Testis (tissue), 3 donors: Measurements from ENCODE around the gene NOTO. TPM values are rescaled to one million over a fixed set of nuclear protein-coding genes. Genes with fewer than 3 reads are reported as not detected.

ENCODE experiments used
- DNase-seq: peaks from one replicate; pipeline ENCODE4 v3.0.0-alpha.2; 2019
- H3K27ac ChIP-seq, 2 donors: fragments of 200-600 bp; sonication (generic); one replicate each; pipeline ENCODE4 v1.5.1; 2019
- H3K27me3 ChIP-seq: fragments of 200-600 bp; sonication (generic); one replicate; pipeline ENCODE4 v1.5.1; 2019
- H3K36me3 ChIP-seq: fragments of 200-600 bp; sonication (generic); one replicate; pipeline ENCODE4 v1.5.1; 2017; ENCODE audit warnings: low read depth; ENCODE audit errors: missing control alignments
- H3K4me1 ChIP-seq: fragments of 200-600 bp; sonication (generic); one replicate; pipeline ENCODE4 v1.5.1; 2019
- H3K4me3 ChIP-seq, 2 donors: fragments of 200-600 bp; sonication (generic); one replicate each; pipeline ENCODE4 v1.5.1; 2017 to 2019
- H3K9me3 ChIP-seq: fragments of 200-600 bp; sonication (generic); one replicate; pipeline ENCODE4 v1.5.1; 2017
- POLR2A ChIP-seq: fragments of 450-650 bp; IDR thresholded peaks from one replicate; pipeline ENCODE4 v1.6.1; 2017; ENCODE audit warnings: antibody characterized with exemption, mild to moderate bottlenecking, moderate library complexity
- WGBS, 2 donors: methylation state at CpG; one replicate each; pipeline ENCODE4 v1.1.5; 2018; 5-methylcytosine and 5-hydroxymethylcytosine counted together
- intact Hi-C: fragments of 100-400 bp; cut with DNase I; formaldehyde crosslinking; loops from one replicate; pipeline ENCODE4 v1.15.1; 2023; ENCODE audit warnings: low total_unique reads
- polyA plus RNA-seq: library from polyadenylated mRNA; stranded (reverse); fragments of 350-450 nt; fragmentation: Illumina TruSeq; extraction: RNeasy Lipid Tissue Mini Kit (QIAGEN cat#74804); gene quantifications from one replicate; pipeline ENCODE4 v1.2.3, GENCODE V29; 2014; ENCODE audit warnings: low read depth, low replicate concordance; ENCODE audit not compliant: insufficient read depth
- total RNA-seq, 2 donors: library from RNA; depleted of rRNA; stranded (reverse); fragments of >200 nt; gene quantifications; one replicate each; pipeline ENCODE4 v1.2.3, GENCODE V29; 2016
- TF ChIP-seq, protein P1 (sequence below), 3 experiments: fragments of 450-650 bp in 2 of 3; fragments of 200-600 bp in 1 of 3; sonication (generic) in 1 of 3; IDR thresholded peaks; one replicate each; pipeline ENCODE4 v1.5.1; 2016 to 2019; ENCODE audit warnings: antibody characterized with exemption in 3 of 3, mild to moderate bottlenecking in 2 of 3, moderate library complexity in 1 of 3

The NOTO gene
- total and polyA plus RNA-seq, 3 donors from 2014 or later = 0.37 to 0.63 TPM; not detected in 1

DNA sequence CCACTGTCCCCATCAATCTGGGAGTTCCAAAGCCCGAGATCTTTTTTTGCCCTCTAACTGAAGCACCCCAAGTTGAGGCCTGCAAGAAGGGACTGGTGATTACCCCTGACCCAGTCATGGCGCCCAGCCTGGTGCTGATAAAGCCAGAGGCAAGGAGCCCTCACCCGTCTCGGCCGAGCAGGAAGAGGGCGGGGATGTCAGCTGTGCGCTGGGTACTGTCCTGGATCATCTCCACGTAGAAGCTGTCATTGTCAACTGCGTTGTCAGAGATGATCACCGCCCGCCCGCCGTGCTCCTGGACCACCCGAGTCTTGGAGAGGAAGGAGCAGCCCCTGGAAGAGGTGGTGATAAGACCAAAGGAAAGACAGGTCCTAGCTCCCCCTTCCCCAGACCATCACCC lies 26.3 kb downstream of the NOTO start:
- Histone ChIP-seq H3K4me3 (no peak overlapping the region), H3K27ac (no peak overlapping the region), H3K36me3 (no peaks in the 10 kb centered on the region), H3K4me1 (peaks cover 5% of the 10 kb centered on the region), H3K9me3 (no peaks in the 10 kb centered on the region), H3K27me3 (no peaks in the 10 kb centered on the region)
- intact Hi-C loops = no loop called here
- 77 to 82% methylated on average over 9 to 14 of the region's 14 CpGs for WGBS, 2 donors
- no peak for TF ChIP-seq POLR2A
- TF ChIP-seq, protein P1, sequence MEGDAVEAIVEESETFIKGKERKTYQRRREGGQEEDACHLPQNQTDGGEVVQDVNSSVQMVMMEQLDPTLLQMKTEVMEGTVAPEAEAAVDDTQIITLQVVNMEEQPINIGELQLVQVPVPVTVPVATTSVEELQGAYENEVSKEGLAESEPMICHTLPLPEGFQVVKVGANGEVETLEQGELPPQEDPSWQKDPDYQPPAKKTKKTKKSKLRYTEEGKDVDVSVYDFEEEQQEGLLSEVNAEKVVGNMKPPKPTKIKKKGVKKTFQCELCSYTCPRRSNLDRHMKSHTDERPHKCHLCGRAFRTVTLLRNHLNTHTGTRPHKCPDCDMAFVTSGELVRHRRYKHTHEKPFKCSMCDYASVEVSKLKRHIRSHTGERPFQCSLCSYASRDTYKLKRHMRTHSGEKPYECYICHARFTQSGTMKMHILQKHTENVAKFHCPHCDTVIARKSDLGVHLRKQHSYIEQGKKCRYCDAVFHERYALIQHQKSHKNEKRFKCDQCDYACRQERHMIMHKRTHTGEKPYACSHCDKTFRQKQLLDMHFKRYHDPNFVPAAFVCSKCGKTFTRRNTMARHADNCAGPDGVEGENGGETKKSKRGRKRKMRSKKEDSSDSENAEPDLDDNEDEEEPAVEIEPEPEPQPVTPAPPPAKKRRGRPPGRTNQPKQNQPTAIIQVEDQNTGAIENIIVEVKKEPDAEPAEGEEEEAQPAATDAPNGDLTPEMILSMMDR (IDR thresholded peaks at IDR 0.05) = no peak
- no peak for DNase-seq

DNA sequence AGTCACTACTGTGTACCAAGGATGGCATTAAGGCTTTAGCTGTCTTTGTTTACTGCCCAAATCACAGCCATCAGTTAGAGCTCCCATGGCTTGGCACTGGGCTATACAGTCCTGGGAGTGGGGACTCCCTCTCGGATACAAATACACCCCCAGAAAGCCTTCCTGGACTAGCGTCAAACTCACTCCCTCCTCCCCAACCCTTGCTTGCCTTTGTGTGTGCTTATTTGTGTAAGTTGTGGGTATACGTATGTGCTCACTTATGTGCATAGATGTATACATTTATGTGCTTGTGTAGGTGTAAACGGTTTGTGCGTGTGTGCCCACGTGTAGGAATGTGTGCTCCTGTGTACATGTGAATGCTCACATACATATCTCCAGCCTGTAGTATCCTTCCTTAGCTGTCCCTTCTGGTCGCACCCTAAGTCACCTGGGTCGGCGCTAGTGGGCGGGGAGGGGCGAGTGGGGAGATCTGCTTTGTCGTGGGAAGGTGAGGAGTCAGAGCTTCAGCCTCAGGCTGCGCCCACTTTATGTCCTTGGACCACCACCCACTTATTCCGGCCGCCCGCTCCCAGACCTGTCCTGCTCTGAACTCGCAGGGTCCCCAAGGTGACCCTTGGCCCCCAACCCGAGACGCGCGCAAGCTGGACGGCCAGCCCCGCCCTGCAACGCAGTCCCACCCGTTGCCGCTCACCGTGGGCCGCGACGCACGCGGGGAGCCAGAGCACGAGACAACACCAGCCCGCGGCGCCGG lies 30.2 kb downstream of the NOTO start:
- Histone ChIP-seq H3K9me3 (no peaks in the 10 kb centered on the region), H3K27me3 (no peaks in the 10 kb centered on the region), H3K27ac (no peak overlapping the region), H3K4me3 (peak overlapping the region; percentile 73 to 97), H3K36me3 (no peaks in the 10 kb centered on the region), H3K4me1 (peaks cover 26% of the 10 kb centered on the region)
- peak; percentile 27 for DNase-seq
- intact Hi-C loops = no loop called here
- 1% methylated on average over 8 to 36 of the region's 37 CpGs for WGBS, 2 donors
- TF ChIP-seq, protein P1 (IDR thresholded peaks at IDR 0.05) = no peak
- TF ChIP-seq POLR2A = no peak

DNA sequence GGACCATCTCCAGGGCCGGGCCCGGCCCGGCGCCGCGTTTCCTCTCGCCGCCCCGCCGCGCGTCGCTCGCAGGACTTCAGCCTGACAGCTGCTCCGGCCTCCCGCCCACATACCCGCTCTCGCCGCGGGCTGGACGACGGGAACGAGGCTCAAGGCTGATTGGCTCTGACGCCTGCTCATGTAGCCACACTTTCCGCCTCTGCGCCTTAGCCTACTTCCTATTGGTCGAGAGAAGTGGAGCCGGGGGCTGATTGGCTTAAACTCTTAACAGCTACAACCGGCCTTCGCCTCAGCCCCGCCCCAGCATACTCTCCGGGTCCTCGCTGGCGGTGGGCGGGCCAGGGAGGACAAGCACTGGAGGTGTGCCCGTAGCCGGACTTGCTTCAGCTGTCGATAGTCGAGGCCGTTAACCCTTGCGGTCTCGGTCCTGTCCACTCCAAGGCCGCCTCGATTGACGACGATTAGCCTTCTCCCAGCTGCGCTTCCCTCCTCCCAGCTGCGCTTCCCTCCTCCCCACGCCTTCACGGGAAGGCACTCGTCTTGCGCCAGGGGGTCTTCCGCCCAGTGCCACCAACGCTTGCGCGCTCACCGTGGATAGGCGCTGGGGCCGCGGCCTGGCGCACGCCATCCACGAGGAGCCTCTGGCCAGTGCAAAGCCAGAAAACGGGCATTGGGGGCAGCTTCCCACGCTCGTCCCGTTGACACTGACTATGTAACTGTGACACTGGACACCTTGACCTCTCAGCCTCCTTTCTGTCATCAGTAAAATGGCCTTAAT lies 31.0 kb downstream of the NOTO start, which contains the start of gene PRADC1:
PRADC1 (minus strand) TSS at position 86 of the 778 bp plus-strand sequence; CDS start at position 7, 79 bp downstream.
- 0% methylated on average over 32 to 66 of the region's 67 CpGs for whole genome bisulfite sequencing, 2 donors
- Histone ChIP-seq H3K4me1 (peaks cover 26% of the 10 kb centered on the region), H3K27ac (peak within 1 kb of the TSS; percentile 89 to 98), H3K4me3 (peak within 1 kb of the TSS; percentile 73 to 97), H3K36me3 (no peaks in the 10 kb centered on the region), H3K9me3 (no peaks in the 10 kb centered on the region), H3K27me3 (no peaks in the 10 kb centered on the region)
- DNase-seq = peak; percentile 100
- intact Hi-C loops = no loop called here
- TF ChIP-seq, protein P1 (IDR thresholded peaks at IDR 0.05) = no peak
- no peak for TF ChIP-seq POLR2A

DNA sequence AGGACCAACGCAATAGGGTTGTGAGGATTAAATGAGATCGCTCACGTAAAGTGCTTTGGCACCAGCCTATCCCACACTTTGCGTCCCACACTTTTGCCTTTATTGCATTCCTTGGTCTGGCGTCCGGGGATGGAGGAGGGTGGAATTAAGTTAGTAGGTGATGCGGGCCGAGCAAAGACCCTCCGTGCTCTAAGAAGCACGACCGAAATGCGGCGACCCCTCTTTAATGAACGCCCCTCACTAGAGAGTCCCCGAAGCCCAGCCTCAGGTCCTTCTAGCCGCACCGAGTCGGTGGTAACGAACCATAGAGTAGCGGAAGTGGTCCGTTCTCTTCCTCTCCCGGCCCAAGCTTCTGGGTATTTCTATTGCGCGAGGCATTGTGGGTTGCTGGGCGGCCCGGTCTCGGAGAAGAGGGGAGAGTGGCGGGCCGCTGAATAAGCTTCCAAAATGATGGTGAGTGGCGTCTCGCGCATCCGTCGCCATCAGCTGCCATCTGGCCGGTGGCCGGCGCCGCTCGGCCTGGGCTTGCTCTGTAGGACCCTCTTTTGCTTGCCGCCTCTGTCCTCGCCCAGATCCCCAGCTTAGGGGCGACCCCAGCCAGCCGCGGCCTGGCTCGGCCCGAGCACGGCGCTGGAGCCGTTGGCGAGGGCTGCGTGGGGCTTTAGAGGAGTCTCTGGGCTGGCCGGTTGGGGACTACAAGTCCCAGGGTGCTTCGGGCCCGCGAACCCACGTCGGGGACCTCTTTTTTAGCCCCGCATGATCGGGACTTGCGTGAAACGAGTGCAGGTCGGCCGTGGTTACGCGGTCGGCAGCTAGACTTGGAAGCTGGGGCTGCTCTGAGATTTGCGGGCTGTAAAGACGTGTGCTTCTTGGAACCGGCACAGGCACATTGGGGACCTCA lies 31.8 kb downstream of the NOTO start, which contains the start of gene CCT7:
CCT7 (plus strand) TSS at position 377 of the 901 bp plus-strand sequence; CDS start at position 448, 71 bp downstream.
- intact Hi-C loops = no loop called here
- Histone ChIP-seq H3K9me3 (no peaks in the 10 kb centered on the region), H3K36me3 (no peaks in the 10 kb centered on the region), H3K4me1 (peaks cover 29% of the 10 kb centered on the region), H3K4me3 (peak within 1 kb of the TSS; percentile 73 to 97), H3K27ac (peak within 1 kb of the TSS; percentile 89 to 98), H3K27me3 (no peaks in the 10 kb centered on the region)
- TF ChIP-seq, protein P1 (IDR thresholded peaks at IDR 0.05) = no peak
- TF ChIP-seq POLR2A = no peak
- DNase-seq = peak; percentile 97
- 0 to 1% methylated on average over 27 to 69 of the region's 69 CpGs for WGBS, 2 donors
